Ramos (cell line): Measurements from ENCODE around the gene PTPRN2.
"Not testable (repeated sequence)": the region's sequence is repeated elsewhere in the genome, so short reads cannot be mapped to it uniquely, and the experiment has no call there.

ENCODE experiments used
- in situ Hi-C: fragments of 300-500 bp; cut with MboI; formaldehyde crosslinking; loops from one replicate; pipeline ENCODE4 v1.14.3; 2022; ENCODE audit warnings: low sequenced_read_pairs; ENCODE audit not compliant: unreplicated experiment

Gene PTPRN2

DNA sequence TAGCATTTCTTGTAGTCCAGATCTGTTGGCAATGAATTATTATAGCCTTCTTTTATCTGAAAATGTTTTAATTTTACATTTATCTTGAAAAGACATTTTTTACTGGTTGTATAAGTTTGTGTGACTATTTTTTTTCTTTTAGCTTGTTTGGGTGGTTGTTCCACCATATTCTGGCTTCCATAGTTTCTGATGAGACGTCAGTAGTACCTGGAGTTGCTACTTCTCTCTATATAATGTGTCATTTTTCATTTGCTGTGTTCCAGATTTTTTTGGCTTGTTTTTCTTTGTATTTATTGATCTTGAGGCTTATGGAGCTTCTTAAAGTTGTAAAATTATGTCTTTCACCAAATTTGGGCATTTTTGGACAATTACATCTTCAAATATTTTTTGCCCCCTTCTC lies 1082.0 kb downstream of the PTPRN2 start:
- in situ Hi-C loops, result no loop called here

DNA sequence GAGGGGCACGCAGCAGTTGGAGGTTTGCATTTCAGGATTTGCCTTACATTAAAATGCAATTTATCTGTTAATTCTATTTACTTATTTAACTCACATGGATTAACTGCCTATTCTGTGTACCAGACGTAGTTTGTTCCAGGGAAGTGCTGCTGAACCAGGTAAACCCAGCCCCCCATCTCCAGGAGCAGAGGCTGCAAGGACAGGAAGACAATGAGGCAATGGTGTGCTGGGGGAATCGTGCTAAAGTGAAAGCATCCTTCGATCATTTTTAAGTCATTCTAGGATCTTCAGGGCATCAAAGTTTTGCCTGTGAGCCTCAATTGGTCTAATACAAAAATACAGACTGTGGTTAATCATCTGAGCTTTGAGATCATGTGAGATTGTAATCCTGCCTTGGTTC lies 1084.4 kb downstream of the PTPRN2 start:
- in situ Hi-C loops, result no loop called here

DNA sequence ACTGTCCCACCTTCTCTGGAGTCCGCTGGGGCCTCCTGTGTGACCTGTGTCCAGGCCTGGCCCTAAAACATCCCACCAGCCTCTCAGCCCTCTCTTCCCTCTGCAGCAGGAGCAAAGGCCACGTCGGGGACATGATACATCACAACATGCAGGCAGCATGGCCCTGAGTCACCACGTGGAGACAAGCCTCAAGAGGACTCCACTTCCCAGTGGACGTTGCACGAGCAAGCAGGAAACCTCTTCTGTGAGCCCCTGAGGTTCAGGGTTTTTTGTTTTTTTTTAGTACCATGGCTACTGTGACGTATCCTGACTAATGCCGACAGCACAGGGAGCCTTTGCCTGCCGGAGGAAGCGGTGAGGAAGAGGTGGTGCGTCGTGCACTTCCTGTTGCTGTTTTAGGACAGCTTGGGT lies 1084.9 kb downstream of the PTPRN2 start:
- in situ Hi-C loops, result no loop called here

GRCh38 chr7:157501581-157501980 lies 1086.0 kb downstream of the PTPRN2 start:
- in situ Hi-C loops, result no loop called here

GRCh38 chr7:157500989-157501540 lies 1086.6 kb downstream of the PTPRN2 start:
- in situ Hi-C loops, result not testable (repeated sequence)

- in situ Hi-C loops, result no loop called here
Observed at GRCh38 chr7:157500171-157500960, 1087.3 kb downstream of the PTPRN2 start.

DNA sequence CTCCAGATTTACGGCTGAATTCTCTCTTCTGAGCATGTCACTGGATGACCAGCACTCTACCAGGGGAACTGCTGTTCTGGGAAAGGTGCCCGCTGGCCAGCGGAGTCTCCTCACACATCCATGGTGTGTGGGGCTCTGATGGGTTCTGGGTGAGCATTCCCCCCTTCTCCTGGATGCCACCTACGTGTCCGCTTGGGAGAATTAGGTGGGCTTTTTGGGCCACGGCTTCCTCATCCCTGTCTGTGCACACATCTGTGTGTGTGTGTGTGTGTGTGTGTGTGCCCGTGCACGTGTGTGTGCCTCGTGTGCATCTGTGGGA lies 1087.8 kb downstream of the PTPRN2 start:
- in situ Hi-C loops, result no loop called here

DNA sequence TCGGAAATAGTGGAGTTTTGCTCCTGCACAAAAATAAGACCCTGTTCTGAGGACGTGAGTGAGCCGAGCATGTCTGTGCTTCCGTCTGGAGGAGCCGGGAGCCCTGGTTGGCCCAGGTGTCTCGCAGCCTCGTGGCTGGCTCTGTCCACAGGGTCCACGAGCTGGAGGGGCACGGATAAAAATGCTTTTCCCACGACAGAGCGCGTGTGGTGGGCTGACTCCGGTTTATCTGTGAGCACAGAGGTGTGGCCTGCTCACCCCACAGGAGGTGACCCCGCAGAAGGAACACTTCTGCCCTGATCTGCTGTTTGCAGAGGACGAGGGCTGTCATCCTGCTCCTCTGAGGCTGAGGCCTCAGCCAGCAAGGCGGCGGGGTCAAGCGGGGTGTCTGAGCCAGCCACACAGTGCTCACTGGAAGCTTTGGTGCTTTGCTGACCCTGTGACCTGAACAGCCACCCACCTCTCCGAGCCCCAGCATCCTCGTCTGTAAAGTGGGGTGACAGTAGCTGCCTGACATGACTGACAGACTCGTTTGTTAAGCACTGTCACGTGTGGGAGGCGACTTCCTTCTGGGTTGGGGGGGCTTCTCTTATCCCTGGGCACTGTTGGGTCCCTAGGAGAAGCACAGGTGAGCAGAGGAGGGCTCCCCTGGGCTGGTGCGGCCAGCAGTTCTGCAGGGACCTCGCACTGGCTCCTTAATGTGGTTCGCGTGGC lies 1088.3 kb downstream of the PTPRN2 start:
- in situ Hi-C loops, result no loop called here

- in situ Hi-C loops, result no loop called here
Observed at GRCh38 chr7:157498657-157499056, 1089.0 kb downstream of the PTPRN2 start.

- in situ Hi-C loops, result no loop called here
Observed at GRCh38 chr7:157497744-157498651, 1089.6 kb downstream of the PTPRN2 start.

- in situ Hi-C loops, result no loop called here
Observed at GRCh38 chr7:157497367-157497743, 1090.3 kb downstream of the PTPRN2 start.

GRCh38 chr7:157496416-157497275 lies 1091.0 kb downstream of the PTPRN2 start:
- in situ Hi-C loops, result no loop called here

DNA sequence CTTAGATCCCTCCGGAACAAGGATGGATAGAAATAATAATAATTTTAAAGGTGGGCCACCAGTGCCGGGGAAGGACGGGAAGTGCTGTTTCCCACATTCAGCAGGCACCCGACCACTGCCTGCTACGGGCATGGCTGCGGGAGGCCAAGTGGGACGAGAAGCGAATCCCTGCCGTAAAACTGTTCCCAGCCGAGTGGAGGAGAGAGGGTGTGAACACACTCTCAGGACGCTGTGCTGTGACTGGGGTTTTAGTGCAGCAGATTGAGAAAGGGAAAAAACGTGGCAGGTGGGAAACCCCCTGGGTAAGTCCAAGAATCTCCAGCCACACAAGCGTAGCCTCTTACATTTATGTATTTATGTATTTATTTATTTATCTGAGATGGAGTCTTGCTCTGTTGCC lies 1092.0 kb downstream of the PTPRN2 start:
- in situ Hi-C loops, result no loop called here

- in situ Hi-C loops, result no loop called here
Observed at GRCh38 chr7:157495177-157495553, 1092.5 kb downstream of the PTPRN2 start.

GRCh38 chr7:157494506-157495176 lies 1093.0 kb downstream of the PTPRN2 start:
- in situ Hi-C loops, result no loop called here

GRCh38 chr7:157493776-157494175 lies 1093.8 kb downstream of the PTPRN2 start:
- in situ Hi-C loops, result no loop called here

- in situ Hi-C loops, result no loop called here
Observed at GRCh38 chr7:157493017-157493416, 1094.6 kb downstream of the PTPRN2 start.

- in situ Hi-C loops, result no loop called here
Observed at GRCh38 chr7:157490465-157490912, 1097.1 kb downstream of the PTPRN2 start.

- in situ Hi-C loops, result not testable (repeated sequence)
Observed at GRCh38 chr7:157489870-157490269, 1097.8 kb downstream of the PTPRN2 start.
